Gastrocnemius medialis (tissue), 4 donors: Measurements from ENCODE around the gene FAM174B.

Experiments used
- POLR2A ChIP-seq, 2 donors: fragments of 450-650 bp; IDR thresholded peaks; one replicate each; pipeline ENCODE4 v1.6.1; 2017; ENCODE audit warnings: antibody characterized with exemption in 2 of 2, mild to moderate bottlenecking in 2 of 2, moderate library complexity in 2 of 2
- TF ChIP-seq, protein P1 (sequence below), 5 experiments: fragments of 450-650 bp in 3 of 5; fragments of 200-600 bp in 2 of 5; sonication (generic) in 2 of 5; IDR thresholded peaks in 4 of 5; conservative IDR thresholded peaks in 1 of 5; 1 replicate in 4 of 5; 2 replicates in 1 of 5; pipeline ENCODE4 v1.5.1; 2016 to 2019; ENCODE audit warnings: antibody characterized with exemption in 5 of 5, mild to moderate bottlenecking in 3 of 5, moderate library complexity in 3 of 5

- TF ChIP-seq, protein P1, sequence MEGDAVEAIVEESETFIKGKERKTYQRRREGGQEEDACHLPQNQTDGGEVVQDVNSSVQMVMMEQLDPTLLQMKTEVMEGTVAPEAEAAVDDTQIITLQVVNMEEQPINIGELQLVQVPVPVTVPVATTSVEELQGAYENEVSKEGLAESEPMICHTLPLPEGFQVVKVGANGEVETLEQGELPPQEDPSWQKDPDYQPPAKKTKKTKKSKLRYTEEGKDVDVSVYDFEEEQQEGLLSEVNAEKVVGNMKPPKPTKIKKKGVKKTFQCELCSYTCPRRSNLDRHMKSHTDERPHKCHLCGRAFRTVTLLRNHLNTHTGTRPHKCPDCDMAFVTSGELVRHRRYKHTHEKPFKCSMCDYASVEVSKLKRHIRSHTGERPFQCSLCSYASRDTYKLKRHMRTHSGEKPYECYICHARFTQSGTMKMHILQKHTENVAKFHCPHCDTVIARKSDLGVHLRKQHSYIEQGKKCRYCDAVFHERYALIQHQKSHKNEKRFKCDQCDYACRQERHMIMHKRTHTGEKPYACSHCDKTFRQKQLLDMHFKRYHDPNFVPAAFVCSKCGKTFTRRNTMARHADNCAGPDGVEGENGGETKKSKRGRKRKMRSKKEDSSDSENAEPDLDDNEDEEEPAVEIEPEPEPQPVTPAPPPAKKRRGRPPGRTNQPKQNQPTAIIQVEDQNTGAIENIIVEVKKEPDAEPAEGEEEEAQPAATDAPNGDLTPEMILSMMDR (IDR thresholded peaks at IDR 0.05 in 4 of 5, conservative IDR thresholded peaks at IDR 0.05 in 1 of 5): no peak
- TF ChIP-seq POLR2A (IDR thresholded peaks at IDR 0.05): no peak
Measured at GRCh38 chr15:92645731-92646130, 9.8 kb downstream of the FAM174B start.
